Psoas muscle (tissue), 8 donors: Measurements from ENCODE around the gene PITPNB. TPM values are rescaled to one million over a fixed set of nuclear protein-coding genes. Genes with fewer than 3 reads are reported as not detected.

Experiments
- ATAC-seq, 4 donors: fragments of 200-7000 bp; cut with Tn5 transposase; one replicate each; pipeline ENCODE4 v1.9.1; 2020; ENCODE audit warnings: moderate library complexity in 3 of 4, mild to moderate bottlenecking in 2 of 4
- DNase-seq, 2 donors: peaks; one replicate each; pipeline ENCODE4 v3.0.0-alpha.2; 2020
- H3K27ac ChIP-seq: fragments of 200-600 bp; one replicate; pipeline ENCODE4 v1.8.0; 2022
- H3K27me3 ChIP-seq, 3 donors: fragments of 200-600 bp in 1 of 3; one replicate each; pipeline versions ENCODE4 v1.6.1 to v1.8.0; 2013 to 2022; ENCODE audit warnings: low read length in 2 of 3, mild to moderate bottlenecking in 2 of 3, moderate library complexity in 1 of 3; ENCODE audit not compliant: insufficient read depth in 3 of 3
- H3K36me3 ChIP-seq, 2 donors: fragments of 200-600 bp in 1 of 2; one replicate each; pipeline versions ENCODE4 v1.6.1 to v1.8.0; 2013 to 2022; ENCODE audit warnings: low read depth in 1 of 2, mild to moderate bottlenecking in 1 of 2, moderate library complexity in 1 of 2; ENCODE audit not compliant: insufficient read depth in 1 of 2
- H3K4me1 ChIP-seq: fragments of 200-600 bp; one replicate; pipeline ENCODE4 v1.8.0; 2022
- H3K4me3 ChIP-seq: fragments of 200-600 bp; one replicate; pipeline ENCODE4 v1.8.0; 2022; ENCODE audit warnings: mild to moderate bottlenecking
- H3K9me3 ChIP-seq: fragments of 200-600 bp; one replicate; pipeline ENCODE4 v1.8.0; 2022
- WGBS, 3 donors: extraction: QIAGEN DNeasy Blood & Tissue Kit; methylation state at CpG; one replicate each; pipeline versions ENCODE4 v1.1.6 to v1.1.7; 2013; 5-methylcytosine and 5-hydroxymethylcytosine counted together
- intact Hi-C, 2 donors: fragments of 100-400 bp; cut with DNase I; formaldehyde crosslinking; loops; one replicate each; pipeline versions ENCODE4 v1.11.0 to v1.14.2; 2022
- polyA plus RNA-seq, 3 donors: library from polyadenylated mRNA; stranded (reverse); fragments of 200-250 nt; gene quantifications; one replicate each; pipeline ENCODE4 v1.2.3, GENCODE V29; 2013
- total RNA-seq, 4 donors: library from RNA; stranded (reverse); fragmentation: NEBNext Ultra II Directional in 2 of 4; extraction: Animal tissue kit (Norgen Biotek cat#: 25700) in 2 of 4; gene quantifications; one replicate each; pipeline versions ENCODE4 v1.2.1 to v1.2.4, GENCODE V29; 2021 to 2023
- TF ChIP-seq, protein P1 (sequence below): fragments of 200-600 bp; IDR thresholded peaks from one replicate; pipeline ENCODE4 v1.8.0; 2022; ENCODE audit warnings: antibody characterized with exemption
- donor health status: healthy with polysubstance abuse.
- donor health status: DM: no; HTN: no; CAD: no; lungs with moderate emphysema.
- donor health status: Bipolar disorder and iron deficiency.
- donor health status: healthy.
- donor health status: DM: yes; HTN: yes; CAD: no.
- donor health status: DM: no; HTN: no; CAD: no.
- donor health status: DM: no; HTN: no; CAD: no.
- donor health status: DM: yes; HTN: yes; CAD: no.

PITPNB gene
- total and polyA plus RNA-seq, 7 donors = 14.8 to 54.5 (median 29.9) TPM

GRCh38 chr22:27885977-27886842 is 32.8 kb downstream of the PITPNB start:
- Histone ChIP-seq H3K4me3 (no peak overlapping the region), H3K36me3 (peaks cover 20 to 61% of the 10 kb centered on the region in 2 donors), H3K27me3 (no peaks in the 10 kb centered on the region), H3K27ac (no peak overlapping the region), H3K9me3 (no peaks in the 10 kb centered on the region), H3K4me1 (peaks cover 22% of the 10 kb centered on the region)
- ATAC-seq (peak in 3 of 4 donors; percentile 42 to 75 (median 57)), DNase-seq (no peak)
- intact Hi-C loops = loop anchor here (2.0 to 10.0 kb wide), 2 partner anchors 123 to 709 kb away; no protein-coding TSS in a partner anchor
- WGBS, 3 donors = 79 to 82% (median 81%) methylated on average over 3 of the region's 3 CpGs
- TF ChIP-seq, protein P1, sequence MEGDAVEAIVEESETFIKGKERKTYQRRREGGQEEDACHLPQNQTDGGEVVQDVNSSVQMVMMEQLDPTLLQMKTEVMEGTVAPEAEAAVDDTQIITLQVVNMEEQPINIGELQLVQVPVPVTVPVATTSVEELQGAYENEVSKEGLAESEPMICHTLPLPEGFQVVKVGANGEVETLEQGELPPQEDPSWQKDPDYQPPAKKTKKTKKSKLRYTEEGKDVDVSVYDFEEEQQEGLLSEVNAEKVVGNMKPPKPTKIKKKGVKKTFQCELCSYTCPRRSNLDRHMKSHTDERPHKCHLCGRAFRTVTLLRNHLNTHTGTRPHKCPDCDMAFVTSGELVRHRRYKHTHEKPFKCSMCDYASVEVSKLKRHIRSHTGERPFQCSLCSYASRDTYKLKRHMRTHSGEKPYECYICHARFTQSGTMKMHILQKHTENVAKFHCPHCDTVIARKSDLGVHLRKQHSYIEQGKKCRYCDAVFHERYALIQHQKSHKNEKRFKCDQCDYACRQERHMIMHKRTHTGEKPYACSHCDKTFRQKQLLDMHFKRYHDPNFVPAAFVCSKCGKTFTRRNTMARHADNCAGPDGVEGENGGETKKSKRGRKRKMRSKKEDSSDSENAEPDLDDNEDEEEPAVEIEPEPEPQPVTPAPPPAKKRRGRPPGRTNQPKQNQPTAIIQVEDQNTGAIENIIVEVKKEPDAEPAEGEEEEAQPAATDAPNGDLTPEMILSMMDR = peak; percentile 87

- no peak for DNase-seq
- Histone ChIP-seq H3K4me3 (no peak overlapping the region), H3K27ac (no peak overlapping the region), H3K27me3 (no peaks in the 10 kb centered on the region), H3K4me1 (peaks cover 34% of the 10 kb centered on the region), H3K9me3 (no peaks in the 10 kb centered on the region), H3K36me3 (peaks cover 8 to 37% of the 10 kb centered on the region in 2 donors)
- WGBS, 3 donors = 75 to 86% (median 84%) methylated on average over 5 of the region's 5 CpGs
- TF ChIP-seq, protein P1 = no peak
- intact Hi-C loops = loop anchor here in 1 of 2 donors (2.0 to 10.0 kb wide), 2 partner anchors 125 to 711 kb away; no protein-coding TSS in a partner anchor
- ATAC-seq = no peak
Measured at GRCh38 chr22:27883656-27884350, 35.3 kb downstream of the PITPNB start.

DNA sequence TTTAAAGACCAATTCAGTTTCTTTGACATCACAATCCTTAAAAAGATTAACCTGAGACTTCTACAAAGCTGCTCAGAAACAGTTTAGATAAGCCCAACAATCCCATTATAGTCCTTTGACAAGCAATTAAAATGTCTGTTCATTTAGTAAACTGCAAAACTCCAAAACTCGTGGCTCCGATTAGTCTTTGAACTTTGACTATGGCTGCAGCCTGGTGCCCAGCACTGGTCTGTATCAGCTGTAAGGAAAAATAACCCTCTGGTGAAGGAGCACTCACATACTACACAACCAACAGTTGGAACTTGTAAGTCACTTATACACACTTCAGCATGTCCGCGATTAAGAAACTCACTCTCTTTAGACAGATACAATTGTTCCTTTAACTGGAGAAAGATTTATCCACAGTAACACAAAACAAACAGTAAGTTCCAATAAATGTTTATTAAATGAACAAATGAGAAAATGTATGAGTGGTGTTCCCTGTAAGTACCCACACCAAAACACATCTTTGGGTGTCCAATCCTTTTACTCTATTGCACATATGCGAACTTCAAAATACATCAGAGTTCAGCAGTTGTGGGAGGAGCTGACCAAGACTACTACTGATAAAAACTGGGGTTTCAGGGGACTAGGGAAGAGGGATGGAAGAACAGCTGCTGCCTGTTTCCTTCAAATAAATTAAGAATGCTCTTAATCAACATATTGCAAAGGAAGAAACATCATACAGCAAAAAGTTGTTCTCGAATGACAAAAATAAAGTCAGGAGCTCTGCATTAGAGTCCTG is 36.4 kb downstream of the PITPNB start:
- Histone ChIP-seq H3K27me3 (no peaks in the 10 kb centered on the region), H3K36me3 (peaks cover 0 to 26% of the 10 kb centered on the region in 2 donors), H3K4me1 (peaks cover 28% of the 10 kb centered on the region), H3K9me3 (no peaks in the 10 kb centered on the region), H3K27ac (no peak overlapping the region), H3K4me3 (no peak overlapping the region)
- WGBS, 3 donors = 82 to 91% (median 87%) methylated on average over 6 of the region's 6 CpGs
- ATAC-seq (no peak), DNase-seq (no peak)
- intact Hi-C loops = loop anchor here in 1 of 2 donors (2.0 to 10.0 kb wide), 2 partner anchors 126 to 712 kb away; no protein-coding TSS in a partner anchor
- TF ChIP-seq, protein P1 = no peak

DNA sequence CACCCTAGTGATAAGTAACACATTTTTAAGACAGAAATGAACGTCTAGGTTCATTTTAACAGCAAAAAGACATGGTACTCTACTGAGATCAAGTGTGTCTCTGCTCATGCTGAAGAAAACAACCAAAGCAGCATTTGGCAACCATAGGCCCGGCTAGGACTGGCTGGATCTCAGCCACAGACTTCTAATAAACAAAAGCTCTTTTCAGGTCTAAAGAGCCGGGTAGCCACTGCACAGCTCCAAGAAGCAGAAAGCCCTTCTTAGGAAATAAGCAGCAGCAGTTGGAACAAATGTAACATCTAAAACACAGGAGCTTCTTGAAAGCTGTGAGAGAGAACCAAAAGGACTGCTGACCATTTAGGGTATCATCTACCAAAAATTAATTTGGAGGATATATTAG is 37.6 kb downstream of the PITPNB start:
- ATAC-seq (peak in 1 of 4 donors; percentile 36), DNase-seq (no peak)
- H3K27ac ChIP-seq = no peak overlapping the region
- peaks cover 29% of the 10 kb centered on the region for H3K4me1 ChIP-seq
- TF ChIP-seq, protein P1 = no peak
- H3K36me3 ChIP-seq = peaks cover 0 to 24% of the 10 kb centered on the region in 2 donors
- H3K9me3 ChIP-seq = no peaks in the 10 kb centered on the region
- H3K4me3 ChIP-seq = no peak overlapping the region
- intact Hi-C loops = loop anchor here in 1 of 2 donors (10.0 kb wide), 1 partner anchor 713 kb away; no protein-coding TSS in a partner anchor
- 12 to 28% (median 13%) methylated on average over 3 of the region's 3 CpGs for WGBS, 3 donors
- no peaks in the 10 kb centered on the region for H3K27me3 ChIP-seq
